ENCODE data around the gene SLC30A4.
"Not testable (repeated sequence)": the region's sequence is repeated elsewhere in the genome, so short reads cannot be mapped to it uniquely, and the experiment has no call there.

The SLC30A4 gene

DNA sequence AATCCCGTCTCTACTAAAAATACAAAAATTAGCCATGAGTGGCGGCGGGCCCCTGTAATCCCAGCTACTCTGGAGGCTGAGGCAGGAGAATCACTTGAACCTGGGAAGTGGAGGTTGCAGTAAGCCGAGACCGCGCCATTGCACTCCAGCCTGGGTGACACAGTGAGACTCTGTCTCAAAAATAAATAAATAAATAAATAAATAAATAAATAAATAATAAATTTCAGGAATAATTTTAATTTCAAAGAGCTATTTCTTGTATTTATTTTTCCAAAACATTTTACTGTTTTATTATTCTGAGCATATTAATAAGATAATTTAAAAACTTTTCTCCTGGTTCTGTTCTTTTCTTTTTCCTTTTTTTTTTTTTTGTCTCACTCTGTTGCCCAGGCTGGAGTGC, 15.4 kb downstream of the SLC30A4 start:
- DNase-seq, result not testable (repeated sequence)

- DNase-seq, result no peak
Observed at GRCh38 chr15:45499426-45499825, 23.1 kb downstream of the SLC30A4 start.

GRCh38 chr15:45498701-45499100, 23.9 kb downstream of the SLC30A4 start:
- no peak for DNase-seq

DNA sequence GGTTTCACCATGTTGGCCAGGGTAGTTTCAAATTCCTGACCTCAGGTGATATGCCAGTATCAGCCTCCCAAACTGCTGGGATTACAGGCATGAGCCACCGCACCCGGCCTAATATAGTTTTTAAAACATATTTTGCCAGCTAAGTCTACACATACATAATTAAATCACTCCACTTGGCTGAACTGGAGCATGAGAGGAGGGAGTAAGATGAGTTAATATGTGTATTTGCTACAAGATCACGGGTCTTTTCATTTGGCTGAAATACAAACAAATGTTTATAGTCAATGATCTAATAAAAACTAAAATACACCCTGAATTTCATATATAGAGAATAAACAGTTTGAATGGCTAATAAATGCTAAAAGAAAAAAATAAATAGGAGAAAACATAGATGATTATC, 25.3 kb downstream of the SLC30A4 start:
- DNase-seq, result no peak

DNA sequence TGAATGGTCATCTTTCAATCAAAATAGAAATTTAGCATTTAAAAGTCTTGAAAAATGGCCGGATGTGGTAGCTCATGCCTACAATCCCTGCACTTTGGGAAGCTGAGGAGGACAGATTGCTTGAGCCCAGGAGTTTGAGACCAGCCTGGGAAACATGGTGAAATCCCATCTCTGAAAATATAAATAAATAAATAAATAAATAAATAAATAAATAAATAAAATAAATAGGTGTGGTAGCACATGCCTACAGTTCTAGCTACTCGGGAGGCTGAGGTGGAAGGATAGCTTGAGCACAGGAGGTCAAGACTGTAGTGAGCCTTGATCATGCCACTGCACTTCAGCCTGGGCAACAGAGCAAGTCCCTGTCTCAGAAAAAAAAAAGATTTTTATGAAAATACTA, 25.9 kb downstream of the SLC30A4 start:
- DNase-seq, result no peak

DNA sequence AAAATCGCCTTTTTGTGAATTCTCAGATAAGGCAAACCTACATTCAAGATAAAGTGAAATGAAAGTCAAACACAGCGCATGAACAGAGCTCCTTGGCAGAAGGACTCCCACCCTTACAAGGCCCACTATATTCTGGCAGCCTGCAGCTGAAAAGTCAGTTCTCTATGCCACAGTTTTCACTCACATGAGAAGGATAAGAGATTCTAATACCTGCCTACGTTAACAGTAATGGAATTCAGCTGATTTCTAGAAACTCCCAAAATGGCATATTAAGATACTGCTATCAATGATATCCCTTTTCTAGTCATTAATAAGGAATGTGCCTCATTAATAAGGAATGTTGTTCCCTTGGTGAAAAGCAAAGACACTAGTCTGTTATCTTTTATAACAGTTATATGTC, 27.0 kb downstream of the SLC30A4 start:
- no peak for DNase-seq

- no peak for DNase-seq
Observed at GRCh38 chr15:45489690-45490238, 32.8 kb downstream of the SLC30A4 start.

DNA sequence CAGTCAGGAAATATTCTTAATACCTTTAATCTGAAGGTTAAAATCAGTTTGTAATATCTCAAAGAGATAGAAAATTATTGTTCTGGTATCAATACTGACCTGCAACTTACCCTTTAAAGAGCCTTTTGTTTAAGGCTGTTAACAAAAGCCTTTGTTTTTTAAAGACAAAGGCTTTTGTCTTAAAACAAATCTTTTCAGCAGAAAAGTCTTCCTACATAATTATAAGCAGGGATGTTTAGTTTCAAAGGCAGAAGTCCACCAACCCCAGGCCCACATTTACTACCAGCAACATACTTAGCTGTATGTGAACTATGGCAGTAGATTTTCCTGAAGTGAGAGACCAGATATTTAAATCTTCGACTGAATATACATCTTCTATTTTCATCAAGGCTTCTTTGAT, 36.2 kb downstream of the SLC30A4 start:
- DNase-seq, result no peak

- no peak for DNase-seq
Observed at GRCh38 chr15:45481135-45481534, 41.4 kb downstream of the SLC30A4 start.

GRCh38 chr15:45476410-45476809, 46.1 kb downstream of the SLC30A4 start:
- DNase-seq, result no peak

GRCh38 chr15:45474799-45475198, 47.8 kb downstream of the SLC30A4 start:
- no peak for DNase-seq

- no peak for DNase-seq
Observed at GRCh38 chr15:45473068-45473467, 49.5 kb downstream of the SLC30A4 start.

DNA sequence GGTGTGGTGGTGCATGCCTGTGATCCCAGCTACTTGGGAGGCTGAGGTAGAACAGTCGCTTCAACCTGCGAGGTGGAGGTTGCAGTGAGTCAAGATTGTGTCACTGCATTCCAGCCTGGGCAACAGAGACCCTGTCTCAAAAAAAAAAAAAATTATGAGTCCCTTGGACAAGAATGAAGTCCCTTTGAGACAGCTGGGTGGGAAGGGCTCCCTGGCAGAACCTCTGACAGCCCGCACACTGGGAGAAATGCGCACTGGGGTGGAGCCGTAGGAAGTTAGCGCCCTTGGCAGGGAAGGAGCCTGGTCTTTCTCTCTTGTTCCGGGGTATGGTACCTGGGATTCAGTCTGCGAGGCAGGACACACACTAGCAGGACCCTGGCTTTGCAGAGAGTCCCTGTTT, 51.4 kb downstream of the SLC30A4 start:
- DNase-seq, result no peak

DNA sequence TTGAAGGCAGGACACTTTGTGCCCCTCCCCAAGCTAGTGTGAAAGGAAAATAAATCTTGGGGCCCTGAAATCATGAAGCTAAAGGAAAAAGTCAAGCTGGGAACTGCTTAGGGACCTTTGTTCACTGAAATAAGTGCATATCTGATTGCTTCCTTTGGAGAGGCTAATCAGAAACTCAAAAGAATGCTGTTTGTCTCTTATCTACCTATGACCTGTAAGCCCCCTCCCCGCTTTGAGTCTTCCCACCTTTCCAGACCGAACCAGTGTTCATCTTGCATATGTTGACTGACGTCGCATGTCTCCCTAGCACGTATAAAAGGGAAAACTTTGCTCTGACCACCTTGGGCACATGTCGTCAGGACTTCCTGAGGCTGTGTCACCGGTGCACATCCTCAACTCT, 53.1 kb downstream of the SLC30A4 start:
- DNase-seq, result no peak

- DNase-seq, result no peak
Observed at GRCh38 chr15:45469027-45469426, 53.5 kb downstream of the SLC30A4 start.

DNA sequence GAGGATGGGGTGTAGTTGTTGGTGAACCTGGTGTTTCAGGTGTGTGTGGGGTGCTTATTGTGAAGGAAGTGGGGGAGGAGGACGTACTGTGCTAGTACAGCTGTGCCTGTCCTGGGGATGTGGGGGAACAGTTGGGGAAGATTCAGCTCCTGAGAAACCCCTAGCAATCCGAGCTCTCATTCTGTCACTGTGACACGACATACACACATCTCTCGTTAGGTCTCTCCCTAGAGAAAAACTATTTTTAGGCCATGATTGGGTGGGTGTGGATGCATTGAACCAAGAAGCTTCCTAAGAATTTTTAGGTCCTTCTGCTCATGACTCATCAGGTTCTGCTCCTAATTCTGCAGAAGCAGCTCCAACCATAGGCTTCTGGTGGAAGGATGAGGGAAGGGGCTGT, 54.3 kb downstream of the SLC30A4 start:
- peak in 2 of 3 donors; percentile 33 to 40 for DNase-seq

GRCh38 chr15:45458746-45459403, 63.7 kb downstream of the SLC30A4 start:
- peak; percentile 70 to 80 (median 78) for DNase-seq

GRCh38 chr15:45457641-45458539, 64.7 kb downstream of the SLC30A4 start:
- DNase-seq, result peak; percentile 93 to 97 (median 96)

GRCh38 chr15:45457220-45457619, 65.3 kb downstream of the SLC30A4 start:
- DNase-seq, result no peak

GRCh38 chr15:45456212-45457106, 66.1 kb downstream of the SLC30A4 start:
- DNase-seq, result peak; percentile 94 to 99 (median 98)

- DNase-seq, result peak; percentile 96 to 98 (median 97)
Observed at GRCh38 chr15:45454814-45455213, 67.7 kb downstream of the SLC30A4 start.

GRCh38 chr15:45451265-45451664, 71.3 kb downstream of the SLC30A4 start:
- no peak for DNase-seq
